ENCODE data around the gene SLC9A8.
"Not testable (repeated sequence)": the region's sequence is repeated elsewhere in the genome, so short reads cannot be mapped to it uniquely, and the experiment has no call there.

The SLC9A8 gene

DNA sequence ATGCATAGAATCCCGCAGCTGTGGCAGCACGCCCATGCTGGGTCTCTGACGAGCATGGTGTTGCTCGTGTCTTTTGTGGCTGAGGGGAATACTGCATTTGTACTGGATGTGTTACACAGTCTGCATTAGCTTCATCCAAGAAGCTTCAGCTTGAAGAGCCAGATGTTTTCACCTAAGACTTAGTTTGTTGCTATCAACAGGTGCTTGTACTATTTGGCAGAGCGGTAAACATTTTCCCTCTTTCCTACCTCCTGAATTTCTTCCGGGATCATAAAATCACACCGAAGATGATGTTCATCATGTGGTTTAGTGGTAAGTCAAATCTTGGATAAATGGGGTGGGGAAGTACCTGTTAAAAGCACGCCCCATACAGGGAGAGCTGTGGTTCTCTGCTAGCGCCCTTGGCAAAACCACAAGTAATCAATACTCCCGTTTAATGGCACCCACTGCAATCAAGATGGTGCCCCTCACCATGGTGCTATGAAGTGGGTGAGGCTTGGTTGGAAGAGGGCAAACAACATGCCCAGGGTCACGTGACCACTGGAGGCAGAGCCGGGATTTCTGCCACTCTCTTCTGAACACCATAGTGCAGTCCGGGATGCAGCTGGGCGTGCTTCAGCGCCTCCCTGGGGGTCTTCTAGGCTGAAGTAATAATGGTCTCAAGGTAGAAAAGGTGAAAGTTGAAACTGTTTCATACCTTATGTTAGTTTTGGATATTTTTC, 68.3 kb downstream of the SLC9A8 start:
- DNase-seq: no peak

GRCh38 chr20:49882171-49882970, 69.7 kb downstream of the SLC9A8 start:
- no peak for DNase-seq

GRCh38 chr20:49883246-49883802, 70.7 kb downstream of the SLC9A8 start:
- DNase-seq: no peak

- DNase-seq: no peak
Observed at GRCh38 chr20:49885558-49886332, 73.1 kb downstream of the SLC9A8 start.

DNA sequence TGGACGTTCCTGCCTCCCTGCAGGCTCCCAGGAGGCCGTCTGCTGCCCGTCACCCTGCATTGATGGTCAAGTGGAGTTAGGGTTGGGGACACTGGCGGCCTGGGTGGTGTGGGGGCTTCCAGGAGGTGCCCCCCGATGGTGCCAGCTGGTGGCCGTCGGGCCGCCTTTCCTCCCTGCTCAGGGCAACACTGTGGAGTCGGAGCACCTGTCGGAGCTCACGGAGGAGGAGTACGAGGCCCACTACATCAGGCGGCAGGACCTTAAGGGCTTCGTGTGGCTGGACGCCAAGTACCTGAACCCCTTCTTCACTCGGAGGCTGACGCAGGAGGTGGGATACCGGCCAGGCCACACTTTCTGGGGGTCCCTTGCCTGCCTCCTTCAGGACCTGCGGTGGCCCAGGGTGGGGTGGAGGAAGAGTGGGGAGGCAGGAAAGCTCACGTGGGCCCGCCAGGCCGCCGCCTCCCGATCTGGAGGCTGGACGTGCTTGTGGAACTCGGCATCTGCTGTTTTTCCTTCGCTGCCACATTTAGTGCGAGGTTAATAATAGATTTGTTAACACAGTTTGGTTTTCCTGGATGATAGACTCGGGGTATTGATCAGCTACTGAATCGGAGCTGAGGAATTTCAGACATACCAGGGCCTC, 74.1 kb downstream of the SLC9A8 start:
- DNase-seq: no peak

DNA sequence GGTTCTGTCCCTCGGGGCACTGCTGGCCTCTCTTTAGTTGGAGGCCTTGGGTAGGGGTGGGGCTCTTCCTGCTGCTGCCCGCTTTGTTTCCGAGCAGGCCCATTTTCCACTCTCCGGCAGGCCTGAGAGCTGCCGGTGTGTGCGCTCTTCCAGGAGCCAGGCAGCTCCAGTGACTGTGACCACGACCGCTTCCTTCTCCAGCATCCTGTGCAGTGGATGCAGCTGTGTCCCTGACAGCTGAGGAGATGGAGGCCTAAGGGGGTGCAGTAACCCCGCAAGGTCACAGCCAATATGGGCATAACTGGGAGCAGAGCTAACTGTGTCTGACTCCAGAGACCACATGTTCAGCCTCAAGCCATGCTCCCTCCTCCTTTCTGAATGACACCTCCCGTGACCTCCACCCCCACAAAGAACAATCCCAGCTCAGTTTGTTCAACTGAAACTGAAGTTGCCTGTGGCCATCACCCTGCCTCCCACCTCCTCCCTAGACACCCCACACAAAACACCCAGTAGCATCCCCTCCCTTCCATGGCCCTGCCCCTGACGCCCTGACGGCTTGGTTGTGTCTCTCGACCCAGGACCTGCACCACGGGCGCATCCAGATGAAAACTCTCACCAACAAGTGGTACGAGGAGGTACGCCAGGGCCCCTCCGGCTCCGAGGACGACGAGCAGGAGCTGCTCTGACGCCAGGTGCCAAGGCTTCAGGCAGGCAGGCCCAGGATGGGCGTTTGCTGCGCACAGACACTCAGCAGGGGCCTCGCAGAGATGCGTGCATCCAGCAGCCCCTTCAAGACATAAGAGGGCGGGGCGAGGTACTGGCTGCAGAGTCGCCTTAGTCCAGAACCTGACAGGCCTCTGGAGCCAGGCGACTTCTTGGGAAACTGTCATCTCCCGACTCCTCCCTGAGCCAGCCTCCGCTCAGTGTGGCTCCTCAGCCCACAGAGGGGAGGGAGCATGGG, 74.9 kb downstream of the SLC9A8 start:
- DNase-seq: no peak

DNA sequence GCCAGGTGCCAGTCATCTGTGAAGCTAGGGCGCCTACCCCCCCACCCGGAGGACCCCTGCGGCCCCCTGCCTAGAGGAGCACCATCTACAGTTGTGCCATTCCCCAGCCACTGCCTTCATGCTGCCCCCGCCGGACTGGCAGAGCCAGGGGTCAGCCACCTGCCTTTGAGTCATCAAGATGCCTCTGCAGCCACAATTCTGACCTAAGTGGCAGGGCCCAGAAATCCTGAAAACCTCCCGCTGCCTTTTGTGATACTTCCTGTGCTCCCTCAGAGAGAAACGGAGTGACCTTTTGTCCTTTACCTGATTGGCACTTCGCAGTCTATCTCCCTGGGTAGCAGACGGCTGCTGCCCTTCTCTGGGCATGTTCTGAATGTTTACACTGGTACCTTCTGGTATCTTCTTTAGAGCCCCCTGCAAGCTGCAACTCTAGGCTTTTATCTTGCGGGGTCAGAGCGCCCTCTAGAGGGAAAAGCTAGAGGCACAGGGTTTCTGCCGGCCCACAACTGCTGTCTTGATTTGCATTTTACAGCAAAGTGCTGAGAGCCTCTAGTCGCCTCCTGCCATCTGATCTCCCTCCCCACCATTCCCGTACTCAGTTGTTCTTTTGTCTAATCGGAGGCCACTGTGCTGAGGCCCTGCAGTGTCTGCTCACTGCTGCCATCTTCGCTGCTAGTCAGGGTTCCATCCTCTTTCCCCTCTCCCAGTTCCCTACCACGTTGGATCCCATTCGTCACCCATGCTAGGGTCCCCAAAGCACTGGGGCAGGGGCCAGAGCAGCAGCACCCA, 75.8 kb downstream of the SLC9A8 start:
- peak; percentile 45 for DNase-seq

DNA sequence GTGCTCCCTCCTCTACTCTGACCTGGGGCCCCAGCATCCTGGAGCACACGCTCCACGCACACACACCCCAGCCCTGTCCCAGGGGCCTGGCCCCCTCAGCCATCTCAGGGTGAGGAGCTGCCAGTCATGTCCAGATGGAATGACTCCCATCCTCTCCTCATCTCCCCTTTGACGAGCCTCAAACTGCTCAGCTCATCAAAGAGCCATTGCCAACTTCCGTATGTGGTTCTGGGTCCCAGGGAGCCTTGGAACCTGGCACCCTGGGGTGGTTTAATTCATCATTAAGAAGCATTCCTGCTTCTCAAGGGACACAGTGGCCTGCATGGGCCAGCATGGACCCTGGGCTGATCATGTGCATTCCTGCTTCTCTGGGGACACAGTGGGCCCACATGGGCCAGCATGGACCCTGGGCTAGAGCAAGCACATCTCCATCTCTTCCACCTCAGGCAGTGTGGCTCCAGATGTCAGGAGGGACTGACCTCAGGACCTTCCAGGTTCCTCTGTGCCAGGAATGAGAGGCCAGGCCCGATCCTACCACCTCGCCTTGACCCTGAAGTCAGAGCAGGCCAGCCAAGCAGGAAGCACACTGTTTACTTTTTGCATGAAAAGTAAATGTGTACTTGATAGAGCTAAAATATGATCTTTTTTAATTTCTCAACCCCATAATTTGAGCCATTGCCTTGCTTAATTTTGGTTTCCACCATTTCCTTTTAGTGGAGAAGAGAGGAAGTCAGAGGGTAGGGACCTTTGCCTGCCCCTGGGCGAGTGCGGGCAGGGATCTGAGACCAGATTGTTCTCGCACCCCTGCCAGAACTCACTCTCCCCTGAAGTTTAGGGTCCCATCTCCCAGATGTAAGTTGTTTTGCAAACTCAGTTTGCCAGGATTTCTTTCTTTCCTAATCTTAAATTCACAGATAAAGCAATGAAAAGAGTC, 76.6 kb downstream of the SLC9A8 start:
- DNase-seq: no peak

- no peak for DNase-seq
Observed at GRCh38 chr20:49889935-49890333, 77.3 kb downstream of the SLC9A8 start.

GRCh38 chr20:49890471-49891361, 78.1 kb downstream of the SLC9A8 start:
- no peak for DNase-seq

DNA sequence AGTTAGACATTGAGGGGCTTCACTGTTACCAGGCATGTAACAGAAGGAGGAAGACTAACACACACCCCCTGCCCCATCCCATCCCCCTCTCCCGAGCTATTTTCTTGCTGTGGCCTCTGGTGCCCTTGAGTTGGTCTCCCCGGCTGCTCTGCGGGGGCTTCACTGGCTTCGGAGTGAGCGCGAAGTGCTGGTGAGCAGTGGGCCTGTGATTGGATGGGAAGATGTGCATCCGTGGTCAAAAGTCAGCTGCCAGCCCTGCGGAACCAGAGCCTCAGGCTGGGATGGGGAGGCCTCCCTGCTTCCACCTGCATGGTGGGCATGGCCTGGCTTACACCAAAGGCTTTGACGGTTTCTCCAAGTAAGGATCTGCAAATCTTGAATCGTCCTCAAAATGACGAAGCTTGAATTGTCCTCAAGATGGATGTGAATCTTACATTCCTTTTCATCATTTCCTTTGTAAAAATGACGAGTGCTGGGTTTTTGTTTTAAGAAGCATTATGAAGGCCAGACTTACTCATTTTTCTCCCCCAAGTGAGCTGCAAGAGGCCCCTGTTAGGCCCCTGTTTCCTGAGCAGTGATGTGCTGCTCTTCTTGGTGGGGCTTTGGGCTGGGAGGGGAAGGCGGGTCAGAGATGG, 79.0 kb downstream of the SLC9A8 start:
- DNase-seq: no peak

DNA sequence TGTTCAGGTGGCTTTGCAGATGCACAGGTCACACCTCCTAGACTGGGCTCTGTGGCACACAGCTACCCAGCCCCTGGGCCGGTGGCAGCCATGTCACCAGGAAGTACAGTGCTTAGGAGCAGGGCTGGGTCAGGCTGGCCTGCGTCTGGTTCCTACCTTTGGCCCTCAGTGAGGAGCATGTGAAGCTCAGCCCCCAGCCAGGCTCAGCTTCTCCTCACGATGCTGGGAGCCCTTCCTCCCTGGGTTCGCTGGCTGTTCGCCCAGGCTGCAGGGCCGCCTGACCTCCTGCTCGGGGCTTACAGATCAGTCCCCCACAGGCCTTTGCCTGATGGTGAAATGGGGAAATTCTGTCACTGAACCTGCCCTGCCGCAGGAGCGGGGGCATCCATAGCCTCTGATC, 79.6 kb downstream of the SLC9A8 start:
- DNase-seq: no peak

DNA sequence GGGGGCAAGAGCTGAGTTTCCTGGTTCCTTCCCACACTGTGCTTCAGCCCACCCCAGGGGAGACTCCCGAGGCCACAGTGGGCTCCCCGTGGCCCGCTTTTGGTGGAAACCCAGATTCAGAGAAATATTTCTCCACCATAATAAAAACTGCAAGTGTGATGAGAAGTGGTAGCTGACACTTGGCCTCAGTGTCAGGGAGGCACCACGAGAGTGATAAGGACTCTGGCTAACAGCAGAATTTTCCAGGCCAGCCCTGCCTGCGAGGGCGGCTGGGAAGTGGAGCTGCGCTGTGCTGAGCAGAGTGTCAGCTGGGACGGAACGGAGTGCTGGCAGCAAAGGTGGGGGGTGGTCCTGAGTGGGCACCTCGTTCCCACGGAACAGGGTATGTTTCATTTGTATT, 80.2 kb downstream of the SLC9A8 start:
- no peak for DNase-seq

DNA sequence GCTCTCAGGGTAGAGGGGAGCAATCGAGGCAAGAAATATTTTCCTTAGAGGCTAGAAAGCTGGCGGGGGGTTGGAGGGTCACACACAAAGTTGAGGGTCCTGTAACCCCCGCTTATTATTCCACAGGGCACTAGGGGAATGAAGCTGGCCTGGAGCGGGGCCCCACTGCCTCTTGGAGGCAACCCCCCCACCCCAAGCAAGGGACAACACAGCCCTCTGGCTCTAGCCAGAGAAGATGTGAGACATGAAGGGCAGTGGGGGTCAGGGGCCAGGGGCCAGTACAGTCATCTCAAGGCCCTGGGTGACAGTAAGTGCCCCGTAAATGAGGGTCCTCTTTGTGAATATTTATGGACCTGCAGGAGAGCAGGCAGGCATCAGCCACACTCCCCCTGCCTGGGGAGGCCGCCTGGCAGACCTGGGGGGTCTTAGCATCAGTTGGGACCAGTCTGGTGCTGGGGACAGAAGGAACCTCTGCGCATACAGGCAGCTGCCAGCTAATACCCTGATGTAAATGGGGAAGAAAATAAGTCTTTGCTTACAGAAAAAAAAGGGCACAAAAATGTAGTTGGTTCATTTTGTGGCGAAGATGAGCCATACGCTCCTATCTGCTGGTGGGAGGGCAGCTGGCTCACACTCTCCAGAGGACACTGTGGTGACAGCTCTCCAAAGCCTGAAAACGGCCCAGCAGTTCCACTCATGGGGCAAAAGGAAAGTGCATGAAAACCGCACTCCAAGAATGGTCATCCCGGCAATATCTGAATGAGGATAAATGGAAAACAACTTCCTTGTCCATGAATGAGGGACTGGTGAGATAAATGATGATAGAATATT, 80.8 kb downstream of the SLC9A8 start:
- no peak for DNase-seq

DNA sequence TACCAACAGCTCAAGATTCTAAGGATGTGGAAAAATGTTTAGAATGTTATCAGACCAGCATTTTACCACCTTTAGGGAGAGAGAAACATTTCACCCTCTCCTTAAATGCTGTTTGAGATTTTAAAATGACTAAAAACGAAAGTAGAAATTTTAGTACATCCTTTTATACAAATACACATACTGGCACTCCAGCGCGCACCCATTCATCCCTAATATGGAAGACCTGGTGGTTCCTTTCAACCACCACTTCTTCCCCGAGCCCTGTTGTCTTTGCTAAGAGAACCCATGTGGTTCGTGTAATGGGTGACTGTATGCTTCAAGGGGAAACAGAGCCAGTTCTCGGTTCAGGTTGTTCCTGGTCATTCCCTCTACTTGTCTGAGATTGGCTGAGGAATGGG, 81.4 kb downstream of the SLC9A8 start:
- no peak for DNase-seq

GRCh38 chr20:49895474-49896093, 83.0 kb downstream of the SLC9A8 start:
- DNase-seq: not testable (repeated sequence)

GRCh38 chr20:49896204-49896603, 83.6 kb downstream of the SLC9A8 start:
- no peak for DNase-seq
